Gastrocnemius medialis (tissue), 4 donors: Measurements from ENCODE around the gene LSM8. TPM values are rescaled to one million over a fixed set of nuclear protein-coding genes. Genes with fewer than 3 reads are reported as not detected.

Experiments used
- total RNA-seq, 4 donors: library from RNA; depleted of rRNA; stranded (reverse); fragments of >200 nt; gene quantifications; one replicate each; pipeline versions ENCODE4 v1.1.0 to v1.2.3, GENCODE V29; 2016

The LSM8 gene
- total RNA-seq, 4 donors from 2014 or later, result 13.0 to 28.1 (median 17.7) TPM

Other genes starting within 250 kb of the LSM8 start
- under 1 TPM in 1 of 4 donors, not detected in 3; 0.27 TPM for gene ANKRD7, start 40.5 kb downstream of the LSM8 start, total RNA-seq